ENCODE data around the gene C4orf46. TPM values are rescaled to one million over a fixed set of nuclear protein-coding genes. Genes with fewer than 3 reads are reported as not detected.

The C4orf46 gene
- total RNA-seq, 4 donors from 2014 or later: 1.8 to 6.4 (median 4.8) TPM

- 81 to 85% methylated on average over 3 of the region's 3 CpGs for WGBS, 2 donors
- Histone ChIP-seq H3K9me3 (no peaks in the 10 kb centered on the region), H3K36me3 (no peaks in the 10 kb centered on the region), H3K4me3 (no peak overlapping the region), H3K27me3 (no peaks in the 10 kb centered on the region), H3K4me1 (peaks cover 10 to 26% (median 13%) of the 10 kb centered on the region in 3 donors), H3K27ac (no peak overlapping the region)
- intact Hi-C loops (cut with DNase I): no loop called here
- TF ChIP-seq, protein P1, sequence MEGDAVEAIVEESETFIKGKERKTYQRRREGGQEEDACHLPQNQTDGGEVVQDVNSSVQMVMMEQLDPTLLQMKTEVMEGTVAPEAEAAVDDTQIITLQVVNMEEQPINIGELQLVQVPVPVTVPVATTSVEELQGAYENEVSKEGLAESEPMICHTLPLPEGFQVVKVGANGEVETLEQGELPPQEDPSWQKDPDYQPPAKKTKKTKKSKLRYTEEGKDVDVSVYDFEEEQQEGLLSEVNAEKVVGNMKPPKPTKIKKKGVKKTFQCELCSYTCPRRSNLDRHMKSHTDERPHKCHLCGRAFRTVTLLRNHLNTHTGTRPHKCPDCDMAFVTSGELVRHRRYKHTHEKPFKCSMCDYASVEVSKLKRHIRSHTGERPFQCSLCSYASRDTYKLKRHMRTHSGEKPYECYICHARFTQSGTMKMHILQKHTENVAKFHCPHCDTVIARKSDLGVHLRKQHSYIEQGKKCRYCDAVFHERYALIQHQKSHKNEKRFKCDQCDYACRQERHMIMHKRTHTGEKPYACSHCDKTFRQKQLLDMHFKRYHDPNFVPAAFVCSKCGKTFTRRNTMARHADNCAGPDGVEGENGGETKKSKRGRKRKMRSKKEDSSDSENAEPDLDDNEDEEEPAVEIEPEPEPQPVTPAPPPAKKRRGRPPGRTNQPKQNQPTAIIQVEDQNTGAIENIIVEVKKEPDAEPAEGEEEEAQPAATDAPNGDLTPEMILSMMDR (IDR thresholded peaks at IDR 0.05): no peak
- no peak for TF ChIP-seq POLR2A (IDR thresholded peaks at IDR 0.05)
- no peak for DNase-seq
Observed at GRCh38 chr4:158673633-158674032, 1.9 kb upstream of the C4orf46 start.

DNA sequence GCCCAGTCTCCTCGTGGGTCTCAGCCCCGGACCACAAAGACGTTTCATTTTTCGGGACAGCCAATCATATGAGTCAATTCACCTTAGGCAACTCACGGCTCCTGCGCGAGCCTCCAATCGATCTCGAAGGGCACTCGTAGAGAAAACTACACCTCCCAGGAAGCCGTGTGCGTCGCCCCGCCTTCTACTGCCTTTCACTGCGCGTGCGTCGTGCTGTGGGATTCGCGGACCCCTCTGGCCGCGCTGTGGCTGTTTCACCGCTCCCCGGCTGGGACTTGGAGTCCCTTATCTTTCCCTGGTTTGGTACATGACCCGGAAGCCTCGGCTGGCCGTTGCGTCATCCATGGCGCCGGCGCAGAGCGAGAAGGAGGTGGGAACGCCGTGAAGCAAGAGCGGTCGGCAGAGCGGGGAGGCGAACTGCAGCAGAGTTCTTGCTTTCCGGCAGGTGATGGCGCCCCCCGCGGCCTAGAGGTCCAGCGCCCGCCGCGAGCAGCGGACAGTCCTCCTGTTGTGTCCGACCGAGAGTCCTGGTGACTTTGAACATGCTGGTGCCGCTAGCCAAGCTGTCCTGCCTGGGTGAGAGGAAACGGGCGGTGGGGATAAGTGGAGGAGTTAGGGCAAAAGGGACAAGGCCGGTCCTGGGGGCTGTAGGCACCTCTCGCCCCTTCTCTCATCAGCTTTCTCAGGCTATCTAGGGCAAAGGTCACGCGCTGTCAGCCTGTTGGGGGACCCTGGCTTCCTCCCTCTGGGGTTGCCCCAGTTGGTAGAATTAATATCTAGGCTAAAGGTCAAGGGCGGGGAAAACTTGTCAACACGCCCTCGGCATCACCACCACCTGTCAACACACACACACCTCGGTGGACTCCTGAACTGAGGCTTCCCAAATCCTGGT is 474 bp upstream of the C4orf46 start, which contains the start of gene ETFDH:
ETFDH (plus strand) TSS at position 382 of the 892 bp plus-strand sequence; CDS start at position 543, 161 bp downstream.
- Histone ChIP-seq H3K27ac (peak within 1 kb of the TSS; percentile 96 to 98 (median 97)), H3K27me3 (no peaks in the 10 kb centered on the region), H3K36me3 (no peaks in the 10 kb centered on the region), H3K4me1 (peaks cover 10 to 26% (median 13%) of the 10 kb centered on the region in 3 donors), H3K9me3 (no peaks in the 10 kb centered on the region), H3K4me3 (peak within 1 kb of the TSS; percentile 68 to 97 (median 80))
- DNase-seq: peak; percentile 98
- 0% methylated on average over 14 to 21 of the region's 60 CpGs for WGBS, 2 donors
- TF ChIP-seq, protein P1 (IDR thresholded peaks at IDR 0.05): peak; percentile 56 to 65 (median 60)
- TF ChIP-seq POLR2A (IDR thresholded peaks at IDR 0.05): peak in 3 of 4 donors; percentile 58 to 88 (median 82)
- intact Hi-C loops (cut with DNase I): no loop called here

- Histone ChIP-seq H3K4me3 (peak overlapping the region; percentile 68 to 97 (median 80)), H3K36me3 (no peaks in the 10 kb centered on the region), H3K4me1 (peaks cover 10 to 26% (median 13%) of the 10 kb centered on the region in 3 donors), H3K27me3 (no peaks in the 10 kb centered on the region), H3K9me3 (no peaks in the 10 kb centered on the region), H3K27ac (peak overlapping the region; percentile 96 to 98 (median 97))
- no peak for TF ChIP-seq POLR2A (IDR thresholded peaks at IDR 0.05)
- TF ChIP-seq, protein P1 (IDR thresholded peaks at IDR 0.05): no peak
- intact Hi-C loops (cut with DNase I): no loop called here
- no peak for DNase-seq
- WGBS, 2 donors: 0% methylated on average over 17 to 19 of the region's 35 CpGs
Observed at GRCh38 chr4:158670975-158671664, 567 bp downstream of the C4orf46 start.

- no peaks in the 10 kb centered on the region for H3K27me3 ChIP-seq
- 76 to 85% methylated on average over 7 of the region's 7 CpGs for WGBS, 2 donors
- H3K4me1 ChIP-seq: peaks cover 10 to 26% (median 13%) of the 10 kb centered on the region in 3 donors
- H3K9me3 ChIP-seq: no peaks in the 10 kb centered on the region
- no peaks in the 10 kb centered on the region for H3K36me3 ChIP-seq
- intact Hi-C loops (cut with DNase I): no loop called here
- TF ChIP-seq POLR2A (IDR thresholded peaks at IDR 0.05): no peak
- TF ChIP-seq, protein P1 (IDR thresholded peaks at IDR 0.05): no peak
- H3K4me3 ChIP-seq: no peak overlapping the region
- H3K27ac ChIP-seq: no peak overlapping the region
- DNase-seq: no peak
Observed at GRCh38 chr4:158669310-158669709, 2.4 kb downstream of the C4orf46 start.
